Measurements from ENCODE around the gene FGF6.
"Not testable (repeated sequence)": the region's sequence is repeated elsewhere in the genome, so short reads cannot be mapped to it uniquely, and the experiment has no call there.

Gene FGF6

DNA sequence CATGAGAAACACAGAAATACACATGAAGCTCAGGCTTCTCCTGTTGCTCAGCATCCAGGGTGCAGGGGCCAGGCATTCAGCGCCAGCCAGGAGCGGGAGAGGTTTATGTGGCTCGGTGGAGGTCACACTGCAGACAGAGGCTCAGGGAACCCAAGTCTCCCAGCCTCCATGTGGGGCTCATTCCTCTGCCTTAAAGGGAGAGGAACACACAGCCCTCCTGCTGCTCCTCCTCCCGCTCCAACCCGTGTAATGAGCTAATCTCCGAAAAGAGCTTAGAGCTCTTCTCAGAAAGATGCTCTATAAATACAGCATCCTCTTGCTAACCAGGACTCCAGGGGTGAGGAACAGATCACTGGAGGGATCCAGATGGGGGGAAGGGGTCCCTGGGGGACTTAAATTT is 28.2 kb downstream of the FGF6 start:
- no peak for FAIRE-seq

DNA sequence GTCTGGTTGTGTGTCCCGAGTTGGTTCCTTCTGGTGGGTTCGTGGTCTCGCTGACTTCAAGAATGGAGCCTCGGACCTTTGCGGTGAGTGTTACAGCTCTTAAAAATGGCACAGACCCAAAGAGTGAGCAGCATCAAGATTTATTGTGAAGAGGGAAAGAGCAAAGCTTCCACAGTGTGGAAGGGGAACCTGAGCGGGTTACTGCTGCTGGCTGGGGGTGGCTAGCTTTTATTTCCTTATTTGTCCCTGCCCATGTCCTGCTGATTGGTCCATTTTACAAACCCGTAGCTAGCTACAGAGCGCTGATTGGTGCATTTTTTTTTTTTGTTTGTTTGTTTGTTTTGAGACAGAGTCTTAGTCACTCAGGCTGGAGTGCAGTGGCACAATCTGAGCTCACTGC is 29.3 kb downstream of the FGF6 start:
- FAIRE-seq, result no peak

DNA sequence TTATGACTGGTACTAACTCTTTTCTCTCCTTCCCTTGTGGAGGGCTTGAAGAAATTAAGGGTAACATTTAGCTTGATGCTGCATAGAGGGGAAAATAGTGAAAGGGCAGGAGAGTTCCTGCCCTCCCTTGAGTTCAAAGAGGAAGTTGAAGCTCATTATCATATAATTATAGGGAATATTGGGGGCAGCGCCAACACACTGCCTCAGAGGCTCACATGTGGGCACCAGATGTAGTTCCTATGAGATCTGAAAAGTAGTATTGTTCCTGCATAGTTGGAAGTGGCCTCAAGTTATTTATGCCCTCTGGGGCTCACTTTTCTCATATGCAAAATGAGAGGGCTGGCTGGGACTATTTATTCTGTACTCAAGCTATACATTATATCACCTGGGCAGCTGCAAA is 33.1 kb downstream of the FGF6 start:
- no peak for FAIRE-seq

DNA sequence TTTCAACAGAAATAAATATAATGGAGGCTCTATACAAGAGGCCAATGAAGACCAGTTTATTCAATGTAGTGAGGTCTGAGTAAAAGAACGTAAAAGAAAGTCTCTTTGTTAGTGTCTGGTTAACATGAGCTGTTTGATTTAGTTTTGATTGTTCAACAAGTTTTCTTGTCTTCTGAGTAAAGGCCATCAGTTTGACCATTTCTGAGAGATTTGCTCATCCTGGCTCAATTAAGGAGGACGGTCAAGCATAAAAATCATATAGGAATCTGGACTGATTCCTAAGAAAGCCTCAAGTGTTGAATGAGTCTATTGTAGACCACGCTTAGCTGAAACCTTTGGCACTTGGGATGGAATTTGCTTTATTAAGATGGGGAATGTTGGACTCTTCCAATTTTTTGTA is 33.6 kb downstream of the FGF6 start:
- no peak for FAIRE-seq

DNA sequence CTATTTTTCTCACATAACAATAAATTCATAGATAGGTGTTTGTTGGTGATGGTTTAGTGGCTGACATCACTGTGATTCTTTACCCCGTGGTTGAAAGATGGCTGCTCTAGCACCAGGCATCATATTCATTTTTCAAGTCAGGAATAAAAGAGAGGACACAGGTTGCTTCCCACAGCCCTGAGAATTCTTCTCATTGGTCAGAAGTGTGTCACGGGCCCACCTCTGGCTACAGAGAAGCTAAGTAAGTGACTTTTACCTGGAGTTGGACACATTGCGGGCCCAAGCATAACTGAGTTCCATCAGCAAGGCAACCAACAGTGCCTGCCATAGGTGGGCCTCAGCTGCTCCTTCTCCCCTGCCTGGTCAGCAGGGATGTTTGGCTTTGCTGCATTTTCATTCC is 38.5 kb downstream of the FGF6 start:
- FAIRE-seq, result no peak

DNA sequence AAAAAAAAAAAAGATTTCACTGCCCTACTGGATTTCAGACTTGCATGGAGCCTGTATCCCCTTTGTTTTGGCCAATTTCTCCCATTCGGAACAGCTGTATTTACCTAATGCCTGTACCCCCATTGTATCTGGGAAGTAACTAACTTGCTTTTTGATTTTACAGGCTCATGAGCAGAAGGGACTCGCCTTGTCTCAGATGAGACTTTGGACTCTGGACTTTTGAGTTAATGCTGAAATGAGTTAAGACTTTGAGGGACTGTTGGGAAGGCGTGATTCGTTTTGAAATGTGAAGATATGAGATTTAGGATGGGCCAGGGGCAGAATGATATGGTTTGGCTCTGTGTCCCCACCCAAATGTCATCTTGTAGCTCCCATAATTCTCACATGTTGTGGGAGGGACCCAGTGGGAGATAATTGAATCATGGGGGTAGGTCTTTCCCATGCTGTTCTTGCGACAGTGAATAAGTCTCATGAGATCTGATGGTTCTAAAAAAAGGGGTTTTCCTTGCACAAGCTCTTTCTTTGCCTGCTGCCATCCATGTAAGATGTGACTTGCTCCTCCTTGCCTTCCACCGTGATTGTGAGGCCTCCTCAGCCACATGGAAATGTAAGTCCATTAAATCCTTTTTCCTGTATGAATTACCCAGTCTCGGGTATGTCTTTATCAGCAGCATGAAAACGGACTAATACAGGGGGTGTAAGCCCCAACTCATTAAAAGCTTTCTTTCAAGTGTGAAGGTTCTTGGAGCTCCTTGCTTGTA is 40.6 kb downstream of the FGF6 start:
- not testable (repeated sequence) for FAIRE-seq

DNA sequence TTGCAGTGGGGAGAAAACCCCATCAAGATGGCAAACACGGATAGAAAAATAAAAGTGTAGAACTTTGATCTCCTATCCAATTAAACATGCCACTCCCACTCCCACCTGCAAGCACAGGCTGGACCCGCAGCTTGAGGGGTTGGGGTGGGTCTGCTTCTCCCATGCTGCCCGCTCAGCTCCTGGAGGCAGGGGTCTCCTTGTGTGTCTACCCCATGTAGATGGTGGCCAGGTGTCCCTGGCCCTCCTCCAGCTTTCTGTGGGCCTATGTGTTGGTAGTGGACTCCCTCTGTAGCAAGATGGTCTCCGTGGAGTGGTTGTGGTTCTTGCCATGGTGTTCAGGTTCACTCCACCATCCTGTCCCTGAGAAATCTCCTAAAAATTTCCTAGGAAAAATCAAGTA is 42.6 kb downstream of the FGF6 start:
- no peak for FAIRE-seq

DNA sequence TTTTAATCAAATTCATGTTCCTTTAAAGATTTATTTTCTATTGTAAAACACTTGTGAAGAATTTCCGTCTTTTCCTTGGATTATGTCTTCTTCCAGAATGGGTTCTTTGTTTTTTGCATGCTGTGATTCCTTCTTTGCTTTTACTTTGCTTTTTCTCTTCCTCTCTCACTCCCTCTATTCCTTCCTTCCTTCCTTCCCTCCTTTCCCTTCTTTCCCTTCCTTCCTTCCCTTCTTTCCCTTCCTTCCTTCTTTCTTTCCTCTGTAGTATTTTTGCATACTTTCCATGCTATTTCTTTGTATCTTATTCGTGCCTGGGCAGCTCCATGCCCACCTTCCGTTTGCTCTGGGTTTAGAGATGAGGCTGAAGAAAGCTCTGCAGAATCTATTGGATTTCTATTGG is 44.5 kb downstream of the FGF6 start:
- no peak for FAIRE-seq

DNA sequence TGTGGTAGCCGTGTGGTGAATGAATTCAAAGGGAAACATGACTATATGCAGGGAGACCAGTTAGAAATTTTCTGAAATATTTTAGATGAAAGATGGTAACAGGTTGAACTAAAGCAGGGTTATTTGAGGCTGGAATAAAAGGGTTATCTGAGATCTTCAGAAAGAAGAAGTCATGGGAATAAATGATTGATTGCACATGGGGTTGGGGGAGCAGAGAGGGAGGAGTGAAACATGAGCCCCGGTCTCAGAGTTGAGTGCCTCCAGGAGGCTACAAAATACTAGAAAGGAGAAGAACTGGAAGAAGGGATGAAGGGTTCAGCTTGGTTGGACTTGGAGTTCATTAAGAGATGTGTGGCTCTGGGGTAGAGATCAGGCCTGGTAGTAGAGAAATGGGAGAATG is 49.8 kb downstream of the FGF6 start:
- no peak for FAIRE-seq

DNA sequence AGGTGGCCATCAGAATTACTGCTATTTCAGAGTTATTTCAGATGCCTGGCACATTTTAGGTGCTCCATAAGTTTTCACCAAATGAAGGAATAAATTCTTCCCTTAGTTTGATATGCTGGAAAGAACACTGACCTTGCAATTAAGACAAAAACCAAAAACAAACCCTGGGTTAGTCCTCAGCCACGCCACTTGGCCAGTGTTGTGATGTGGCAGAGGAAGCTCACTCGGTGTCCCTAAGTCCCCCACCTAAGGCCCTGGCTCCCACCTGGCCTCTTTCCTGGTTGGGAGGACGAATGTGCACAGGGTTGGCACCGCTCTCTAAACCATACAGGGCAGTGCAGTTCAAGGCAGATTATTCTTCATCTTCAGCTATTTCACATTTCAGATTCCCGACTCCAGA is 52.4 kb downstream of the FGF6 start:
- no peak for FAIRE-seq

DNA sequence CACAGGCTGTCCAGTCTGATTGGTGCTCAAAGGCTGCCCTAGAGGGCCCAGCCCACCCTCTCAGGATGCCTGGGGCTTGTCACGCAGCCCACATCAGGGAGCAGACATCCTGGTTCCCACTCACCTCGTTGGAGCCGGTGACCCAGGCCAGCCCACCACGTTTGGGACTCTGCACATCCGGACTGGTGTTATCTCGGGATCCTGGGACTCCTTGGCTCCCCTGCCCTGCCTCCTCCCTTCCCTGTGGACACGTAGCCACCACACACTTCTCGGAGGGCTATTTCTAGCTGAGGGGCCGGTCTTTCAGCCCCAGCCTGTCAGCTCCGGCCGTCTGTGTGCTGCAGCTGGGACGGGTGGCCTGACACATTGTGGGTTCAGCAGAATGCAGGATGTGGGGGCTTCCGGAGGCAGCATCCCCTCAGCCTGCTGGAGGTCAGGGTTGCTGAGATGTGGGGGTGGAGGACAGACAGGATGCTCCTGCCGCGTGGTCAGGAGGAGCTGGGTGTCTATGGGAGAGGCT is 53.3 kb downstream of the FGF6 start:
- no peak for FAIRE-seq

DNA sequence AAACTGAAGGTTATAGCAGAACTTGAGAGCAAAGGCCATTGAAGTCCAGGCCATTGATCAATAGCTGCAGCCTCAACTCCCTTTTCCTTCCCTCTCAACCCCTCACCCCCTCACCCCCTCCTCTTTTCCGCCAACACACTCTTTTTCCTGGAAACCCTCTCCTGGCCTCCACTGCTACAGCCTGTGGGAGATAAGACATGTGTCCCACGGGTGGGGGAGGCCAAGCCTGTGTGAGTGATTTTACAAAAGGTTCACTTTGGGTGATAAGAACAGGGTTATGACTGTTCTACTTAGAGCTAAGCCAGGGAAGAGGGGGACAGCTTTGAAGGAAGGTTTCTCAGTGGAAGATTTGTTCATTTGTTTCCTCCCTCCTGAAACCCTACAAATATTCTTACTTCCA is 57.0 kb downstream of the FGF6 start:
- FAIRE-seq, result no peak

DNA sequence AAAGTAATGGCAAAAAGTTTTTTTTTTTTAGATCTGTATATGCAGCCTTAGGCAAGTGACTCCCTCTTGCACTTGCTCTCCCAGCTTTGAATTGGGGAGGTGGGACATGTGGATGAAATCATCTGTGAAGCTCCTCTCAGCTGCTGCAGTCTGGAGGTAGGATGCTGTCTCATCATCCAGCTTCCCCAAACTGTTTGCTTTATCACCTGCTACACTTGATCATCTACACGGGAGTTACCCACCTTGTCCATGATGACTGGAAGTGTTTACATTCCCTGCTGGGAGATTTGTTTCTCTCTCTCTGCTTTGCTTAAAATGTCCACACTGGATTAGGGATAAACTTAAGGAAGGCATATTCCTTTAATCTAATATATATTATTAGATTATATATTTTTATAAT is 57.6 kb downstream of the FGF6 start:
- FAIRE-seq, result no peak

DNA sequence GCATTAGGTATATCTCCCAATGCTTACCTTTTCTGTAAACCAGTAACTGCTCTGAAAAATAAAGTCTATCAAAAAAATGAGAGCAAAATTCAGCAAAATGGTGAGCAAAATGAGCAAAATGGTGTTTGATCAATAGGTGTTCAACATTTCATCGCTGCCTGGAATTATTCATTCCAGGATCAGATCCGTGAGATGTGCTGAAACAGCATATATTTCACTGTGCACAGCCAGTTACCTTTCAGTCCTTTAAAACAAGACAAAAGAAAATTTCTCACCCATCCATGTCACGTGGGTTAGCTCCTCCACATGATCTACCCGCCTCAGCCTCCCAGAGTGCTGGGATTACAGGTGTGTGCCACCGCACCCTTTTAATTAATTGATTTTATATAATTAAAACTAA is 58.0 kb downstream of the FGF6 start:
- no peak for FAIRE-seq

DNA sequence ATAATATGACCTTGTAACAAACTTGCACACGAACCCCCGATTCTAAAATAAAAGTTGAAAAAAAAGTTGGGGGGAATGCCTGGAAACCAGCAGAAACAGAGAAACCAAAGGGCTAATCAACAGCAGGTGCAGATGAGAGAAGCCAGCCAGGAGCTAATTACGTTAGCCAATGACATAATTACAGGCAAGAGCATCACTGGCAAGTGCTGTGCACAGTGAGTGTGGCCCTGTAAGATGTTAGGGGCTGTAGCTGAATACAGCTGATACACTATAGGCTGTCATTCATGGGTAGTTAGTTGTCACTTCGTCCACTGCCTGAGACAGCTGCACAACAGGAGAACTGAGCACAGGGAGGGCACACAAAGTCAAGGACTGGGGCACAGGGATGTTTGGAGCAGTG is 58.8 kb downstream of the FGF6 start:
- FAIRE-seq, result no peak
